GM18951 (cell line): Measurements from ENCODE around the gene IL24.

ENCODE experiments used
- POLR2A ChIP-seq: IDR thresholded peaks from 4 replicates; pipeline ENCODE4 v1.6.1; 2011; ENCODE audit warnings: mild to moderate bottlenecking; ENCODE audit not compliant: insufficient read length, insufficient read depth; ENCODE audit errors: extremely low read depth
- in situ Hi-C: fragments of 300-500 bp; cut with MboI; formaldehyde crosslinking; loops from one replicate; pipeline ENCODE4 v1.12.0; 2022; ENCODE audit warnings: low sequenced_read_pairs, mixed read lengths, inconsistent platforms; ENCODE audit not compliant: unreplicated experiment

Gene IL24

DNA sequence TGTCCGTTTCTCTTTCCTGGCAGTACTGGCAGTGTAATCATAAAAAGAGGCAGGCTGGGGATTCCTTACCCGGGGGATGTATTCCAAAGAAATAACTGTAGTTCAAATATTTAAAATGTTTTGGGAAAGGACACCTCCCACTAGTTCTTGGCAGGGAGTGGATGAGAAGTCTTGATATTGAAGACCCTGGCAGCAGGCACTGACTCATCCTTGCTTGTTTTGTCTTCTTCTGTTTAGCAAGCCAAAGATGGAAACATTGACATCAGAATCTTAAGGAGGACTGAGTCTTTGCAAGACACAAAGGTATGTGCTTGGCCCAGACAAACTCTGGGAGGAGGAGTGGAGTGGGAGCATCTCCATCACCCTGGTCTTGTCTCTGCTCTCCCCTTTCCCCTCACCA lies 31.2 kb upstream of the IL24 start:
- in situ Hi-C loops: no loop called here

DNA sequence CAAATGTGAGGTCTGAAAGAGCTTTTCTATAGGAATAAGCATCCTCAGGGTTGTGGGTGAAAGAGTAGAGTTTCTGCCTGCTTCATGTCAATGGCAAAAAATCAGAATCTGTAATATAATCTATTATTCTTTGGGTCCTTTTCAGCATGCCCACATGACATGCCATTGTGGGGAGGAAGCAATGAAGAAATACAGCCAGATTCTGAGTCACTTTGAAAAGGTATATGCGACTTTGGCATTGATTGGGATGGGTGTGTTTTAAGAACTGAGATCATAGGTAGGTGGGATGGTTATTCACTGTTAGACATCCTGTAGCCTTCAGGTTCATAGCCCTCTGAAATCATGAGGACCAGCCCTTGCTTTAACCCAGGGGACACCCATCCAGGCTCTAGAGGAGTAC lies 30.0 kb upstream of the IL24 start:
- in situ Hi-C loops: no loop called here
- no peak for TF ChIP-seq POLR2A

More for the DNA sequence above, 31.2 kb upstream of the IL24 start:
- TF ChIP-seq POLR2A: no peak

DNA sequence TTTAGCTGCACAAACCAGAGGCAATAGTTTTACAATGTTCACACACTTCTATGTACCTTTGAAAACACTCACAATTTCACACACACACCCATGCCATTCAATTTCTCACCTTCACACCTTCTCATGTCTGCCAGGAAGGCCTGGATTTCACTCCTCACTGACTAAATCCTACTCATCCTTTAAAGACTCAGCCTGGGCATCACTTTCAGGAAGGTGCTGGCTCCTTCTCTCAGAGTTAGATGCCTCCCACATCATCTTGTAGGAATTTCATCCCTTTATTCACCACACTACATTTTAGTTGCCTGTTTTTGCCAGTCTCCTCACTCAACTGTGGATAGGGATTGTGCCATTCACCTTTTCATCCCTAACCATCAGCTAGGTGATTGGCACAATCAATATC lies 29.5 kb upstream of the IL24 start:
- TF ChIP-seq POLR2A: no peak
- in situ Hi-C loops: no loop called here

DNA sequence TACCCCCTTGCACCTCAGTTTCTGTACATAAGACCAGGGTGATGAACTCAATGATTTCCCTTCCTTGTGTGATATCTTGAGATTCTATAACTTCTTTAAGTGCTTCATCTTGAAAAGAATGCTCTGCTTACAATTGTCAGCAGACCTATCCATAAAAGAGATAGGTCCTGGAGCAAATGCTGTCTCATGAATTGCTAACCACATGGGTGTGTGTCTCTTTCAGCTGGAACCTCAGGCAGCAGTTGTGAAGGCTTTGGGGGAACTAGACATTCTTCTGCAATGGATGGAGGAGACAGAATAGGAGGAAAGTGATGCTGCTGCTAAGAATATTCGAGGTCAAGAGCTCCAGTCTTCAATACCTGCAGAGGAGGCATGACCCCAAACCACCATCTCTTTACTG lies 29.0 kb upstream of the IL24 start:
- TF ChIP-seq POLR2A: no peak
- in situ Hi-C loops: no loop called here

DNA sequence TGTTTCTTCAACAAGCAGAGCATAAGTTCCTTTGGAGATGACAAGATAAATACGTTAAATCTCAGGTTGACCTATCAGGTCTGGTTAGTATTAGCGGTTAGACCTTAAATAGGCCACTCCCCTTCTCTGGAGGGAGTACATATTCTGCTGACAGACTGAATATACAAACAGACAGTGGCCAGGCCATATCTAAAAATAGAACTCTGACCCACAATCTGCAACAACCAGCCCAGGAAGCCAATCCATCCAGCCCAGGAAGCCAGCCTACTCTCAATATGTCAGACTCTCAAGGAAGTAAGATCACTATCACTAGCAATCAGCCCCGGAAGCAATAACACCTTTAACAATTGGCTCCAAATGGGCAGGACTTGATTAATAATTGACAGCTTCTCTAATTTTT lies 25.1 kb upstream of the IL24 start:
- in situ Hi-C loops: no loop called here

DNA sequence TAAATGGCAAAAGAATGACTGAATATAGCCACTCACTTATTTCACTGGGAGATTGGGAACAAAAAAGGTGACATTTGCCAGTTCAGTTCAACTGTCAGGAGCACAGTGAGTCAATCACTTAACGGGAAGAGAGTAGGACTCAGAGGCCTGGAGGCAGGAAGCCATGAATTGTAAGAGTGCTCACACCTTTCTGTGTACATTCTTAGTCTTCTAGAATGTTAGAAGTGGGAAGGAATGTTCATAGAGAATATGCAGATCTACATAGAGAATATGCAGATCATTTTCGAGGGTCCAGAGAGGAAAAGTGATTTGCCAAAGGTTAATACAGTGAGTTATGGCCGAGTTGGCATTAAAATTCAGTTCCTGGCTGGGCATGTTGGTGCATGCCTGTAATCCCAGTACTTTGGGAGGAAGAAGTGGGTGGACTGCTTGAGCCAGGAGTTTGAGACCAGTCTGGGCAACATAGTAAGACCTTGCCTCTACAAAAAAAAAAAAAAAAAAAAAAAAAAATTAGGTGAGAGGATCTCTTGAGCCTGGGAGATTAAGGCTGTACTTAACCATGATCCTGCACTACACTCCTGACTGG lies 23.5 kb upstream of the IL24 start:
- in situ Hi-C loops: no loop called here
- no peak for TF ChIP-seq POLR2A

More for the DNA sequence above, 25.1 kb upstream of the IL24 start:
- no peak for TF ChIP-seq POLR2A

DNA sequence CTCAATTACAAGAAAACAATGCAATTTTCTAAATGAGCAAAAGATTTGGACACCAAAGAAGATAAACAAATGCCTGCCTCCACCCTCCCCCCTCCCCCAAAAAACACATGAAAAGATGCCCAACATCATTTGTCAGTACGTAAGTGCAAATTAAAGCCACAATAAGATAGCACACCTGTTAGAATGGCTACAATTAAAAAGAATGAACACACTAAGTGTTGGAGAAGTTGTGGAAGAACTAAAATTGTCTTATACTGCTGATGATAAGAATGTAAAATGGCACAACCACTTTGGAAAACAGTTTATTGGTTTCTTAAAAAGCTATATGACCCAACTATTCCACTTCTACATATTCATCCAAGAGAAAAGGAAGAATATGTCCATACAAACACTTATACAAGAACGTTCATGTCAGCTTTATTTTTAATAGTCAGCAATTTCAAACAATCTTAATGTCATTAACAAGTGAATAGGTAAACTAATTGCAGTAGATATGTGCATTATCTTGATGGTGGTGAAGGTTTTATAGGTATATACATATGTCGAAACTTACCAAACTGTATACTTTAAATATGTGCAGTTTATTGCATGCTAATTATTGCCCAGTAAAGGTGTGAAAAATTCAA lies 21.4 kb upstream of the IL24 start:
- in situ Hi-C loops: no loop called here
- no peak for TF ChIP-seq POLR2A

DNA sequence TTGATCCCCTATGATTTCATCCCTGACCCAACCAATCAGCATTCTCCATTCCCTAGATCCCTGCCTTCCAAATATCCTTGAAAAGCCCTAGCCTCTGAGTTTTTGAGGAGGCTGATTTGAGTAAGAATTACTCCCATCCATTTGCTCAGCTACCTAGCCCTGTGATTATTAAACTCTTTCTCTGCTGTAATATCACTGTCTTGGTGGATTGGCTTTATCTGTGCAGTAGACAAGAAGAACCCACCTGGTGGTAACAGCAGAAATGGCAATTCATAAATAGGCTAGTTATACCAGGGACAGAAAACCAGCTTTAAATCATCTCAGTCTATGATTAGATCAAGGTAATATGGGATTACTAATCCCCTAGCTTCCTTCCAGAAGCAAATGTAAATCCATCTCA lies 18.8 kb upstream of the IL24 start:
- TF ChIP-seq POLR2A: no peak
- in situ Hi-C loops: no loop called here

DNA sequence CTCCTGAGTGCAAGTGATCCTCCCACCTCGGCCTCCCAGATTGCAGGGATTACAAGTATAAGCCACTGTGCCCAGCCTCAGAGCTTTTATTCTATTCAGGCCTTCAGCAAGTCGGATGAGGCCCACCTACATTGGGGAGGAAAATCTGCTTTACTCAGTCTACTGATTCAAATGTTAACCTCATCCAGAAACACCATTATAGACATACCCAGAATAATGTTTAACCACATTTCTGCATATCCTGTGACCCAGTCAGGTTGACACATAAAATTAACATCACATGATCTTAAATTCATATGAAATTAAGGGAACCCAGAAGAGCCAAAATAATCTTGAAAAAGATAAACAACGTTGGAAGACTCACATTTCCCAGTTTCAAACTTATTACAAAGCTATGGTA lies 16.9 kb upstream of the IL24 start:
- in situ Hi-C loops: no loop called here
- no peak for TF ChIP-seq POLR2A

DNA sequence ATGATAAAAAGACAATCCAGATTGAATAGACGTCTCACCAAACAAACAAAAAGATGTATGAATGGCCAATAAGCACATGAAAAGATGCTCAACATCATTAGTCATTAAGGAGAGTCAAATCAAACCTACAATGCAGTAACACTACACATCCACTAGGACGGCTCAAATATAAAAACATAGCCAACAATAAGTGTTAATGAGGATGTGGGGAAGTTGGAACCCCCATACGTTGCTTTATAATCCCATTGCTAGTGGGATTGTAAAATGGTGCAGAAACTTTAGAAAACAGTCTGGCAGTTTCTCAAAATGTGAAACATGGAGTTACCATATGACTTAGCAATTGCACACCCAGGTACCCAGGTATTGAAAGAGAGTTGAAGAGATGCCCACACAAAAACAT lies 14.7 kb upstream of the IL24 start:
- in situ Hi-C loops: no loop called here
- no peak for TF ChIP-seq POLR2A

DNA sequence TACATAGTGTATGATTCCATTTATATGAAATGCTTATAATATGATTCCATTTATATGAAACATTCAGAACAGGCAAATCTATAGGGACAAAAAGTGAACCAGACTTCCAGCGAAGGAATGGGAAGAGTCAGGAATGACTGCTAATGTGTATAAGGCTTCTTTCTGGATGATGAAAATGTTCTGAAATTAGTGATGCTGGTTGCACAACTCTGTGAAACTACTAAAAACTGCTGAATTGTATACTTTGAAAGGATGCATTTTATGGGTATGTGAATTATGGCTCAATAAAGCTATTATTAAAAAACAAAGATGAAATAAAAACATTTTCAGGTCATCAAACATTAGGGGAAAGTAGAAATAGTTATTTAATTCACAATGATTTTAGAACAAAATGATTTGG lies 14.1 kb upstream of the IL24 start:
- TF ChIP-seq POLR2A: no peak

DNA sequence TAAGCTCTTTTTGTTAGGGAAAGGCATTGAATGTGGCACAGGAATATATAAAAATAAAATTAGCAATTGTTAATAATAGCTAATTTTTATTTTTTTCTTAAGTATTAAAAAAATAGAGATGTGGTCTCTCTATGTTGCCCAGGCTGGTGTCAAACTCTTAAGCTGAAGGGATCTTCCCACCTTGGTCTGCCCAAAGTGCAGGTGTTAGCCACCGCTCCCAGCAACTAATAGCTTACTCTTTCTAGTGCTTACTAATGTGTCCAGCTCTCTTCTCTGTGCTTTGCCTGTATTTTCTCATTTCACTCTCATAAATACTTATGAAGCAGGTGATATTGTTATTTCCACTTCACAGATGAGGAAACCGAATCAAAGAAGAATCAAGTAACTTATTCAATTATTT lies 13.4 kb upstream of the IL24 start:
- in situ Hi-C loops: no loop called here
- no peak for TF ChIP-seq POLR2A

More for the DNA sequence above, 14.1 kb upstream of the IL24 start:
- in situ Hi-C loops: no loop called here

DNA sequence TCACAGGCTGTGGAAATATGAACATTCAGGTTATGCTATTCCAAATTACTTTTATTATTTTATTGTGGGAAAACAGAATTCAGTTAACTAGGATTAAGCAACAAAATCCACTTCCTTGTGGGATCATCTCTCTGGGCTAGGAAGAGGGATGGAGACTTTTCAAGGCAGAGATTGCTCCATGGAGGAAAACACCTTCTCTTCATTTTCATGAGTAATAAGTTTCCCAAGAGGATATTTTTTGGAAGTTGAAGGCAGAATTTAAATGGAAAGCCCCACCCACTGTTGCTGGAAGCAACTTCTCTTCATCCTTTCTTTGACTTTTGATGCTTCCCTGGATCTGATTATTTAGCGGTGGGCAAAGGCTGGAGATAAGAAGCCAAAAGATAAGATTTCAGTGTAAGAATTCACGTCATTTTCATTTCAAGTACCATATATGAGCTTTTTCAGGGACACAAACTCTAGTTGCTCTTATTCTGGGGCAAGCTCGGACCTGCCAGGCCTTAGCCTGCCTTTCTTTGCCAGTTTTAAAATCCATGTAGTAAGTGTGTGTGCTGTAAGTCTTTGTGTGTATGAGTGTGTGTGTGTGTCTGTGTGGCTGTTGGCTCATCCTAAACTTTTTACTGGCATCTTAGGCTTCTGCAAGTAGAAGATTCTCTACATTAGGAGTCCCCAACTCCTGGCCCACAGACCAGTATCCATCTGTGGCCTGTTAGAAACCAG lies 11.7 kb upstream of the IL24 start:
- no peak for TF ChIP-seq POLR2A
- in situ Hi-C loops: no loop called here

DNA sequence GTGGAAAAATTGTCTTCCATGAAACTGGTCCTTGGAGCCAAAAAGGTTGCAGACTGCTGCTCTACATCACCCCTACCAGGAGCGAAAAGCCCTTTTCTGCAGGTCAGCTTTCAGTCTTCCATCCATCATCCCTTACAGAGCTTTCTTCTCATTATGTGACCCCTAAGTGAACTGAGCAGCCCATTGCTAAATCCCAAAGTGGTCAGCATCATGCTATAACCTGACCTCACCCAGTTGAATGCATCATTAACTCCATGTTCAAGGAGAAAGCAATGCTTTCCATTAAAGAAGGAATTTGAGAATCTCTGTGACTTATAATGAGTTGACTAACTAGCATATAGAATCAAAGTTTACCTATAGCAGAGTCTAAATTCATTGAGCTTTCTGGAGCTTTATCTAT lies 10.4 kb upstream of the IL24 start:
- TF ChIP-seq POLR2A: no peak
- in situ Hi-C loops: no loop called here
